ENCODE measurements around the gene THPO. TPM values are rescaled to one million over a fixed set of nuclear protein-coding genes. Genes with fewer than 3 reads are reported as not detected.

The THPO gene
- total and polyA plus RNA-seq, 9 of the 15 experiments (the other 6 are each of a cell fraction or from before 2014, with no cell fraction given) = 0.11 to 1.1 (median 0.35) TPM; not detected in 1

- no peak for TF ChIP-seq MBD1 (CRISPR knock-in tag; IDR thresholded peaks at IDR 0.05)
- no peak for TF ChIP-seq PYGO2 (tag; IDR thresholded peaks at IDR 0.05)
- TF ChIP-seq KAT2B (IDR thresholded peaks at IDR 0.05; ENCODE audit: low read depth, low read length) = no peak
- TF ChIP-seq ELF4 (CRISPR knock-in tag; IDR thresholded peaks at IDR 0.05) = no peak
- TF ChIP-seq CBX1 (IDR thresholded peaks at IDR 0.05; ENCODE audit: low read depth) = peak; percentile 68; the same call in 1 of the 2 replicates
- TF ChIP-seq CHD4 (IDR thresholded peaks at IDR 0.05; ENCODE audit: insufficient read depth, insufficient replicate concordance, low read depth, low read length, poor library complexity, severe bottlenecking) = peak; percentile 58
- TF ChIP-seq ZNF12 (CRISPR knock-in tag; IDR thresholded peaks at IDR 0.05) = no peak
- TF ChIP-seq TCF7 (IDR thresholded peaks at IDR 0.05; ENCODE audit: borderline replicate concordance) = no peak
- TF ChIP-seq HDAC6 (IDR thresholded peaks at IDR 0.05; ENCODE audit: low read depth, low read length) = no peak
- peak; percentile 44; the same call in 1 of the 2 replicates for TF ChIP-seq SMARCA5 (IDR thresholded peaks at IDR 0.05)
- TF ChIP-seq SMARCB1 (IDR thresholded peaks at IDR 0.05; ENCODE audit: insufficient read length, low read depth) = no peak
- TF ChIP-seq TEAD4 (IDR thresholded peaks at IDR 0.05; ENCODE audit: low read length) = no peak
- TF ChIP-seq TEAD4 (CRISPR knock-in tag; IDR thresholded peaks at IDR 0.05; ENCODE audit: borderline replicate concordance) = no peak
Measured at GRCh38 chr3:184381261-184382224, 3.5 kb upstream of the THPO start (continued).

Measured in K562 (cell line).